ENCODE results near the gene EXD3. TPM values are rescaled to one million over a fixed set of nuclear protein-coding genes. Genes with fewer than 3 reads are reported as not detected.
"Not testable (repeated sequence)": the region's sequence is repeated elsewhere in the genome, so short reads cannot be mapped to it uniquely, and the experiment has no call there.

The EXD3 gene
- polyA plus RNA-seq, 3 donors from 2014 or later = 1.6 to 6.3 (median 4.3) TPM

DNA sequence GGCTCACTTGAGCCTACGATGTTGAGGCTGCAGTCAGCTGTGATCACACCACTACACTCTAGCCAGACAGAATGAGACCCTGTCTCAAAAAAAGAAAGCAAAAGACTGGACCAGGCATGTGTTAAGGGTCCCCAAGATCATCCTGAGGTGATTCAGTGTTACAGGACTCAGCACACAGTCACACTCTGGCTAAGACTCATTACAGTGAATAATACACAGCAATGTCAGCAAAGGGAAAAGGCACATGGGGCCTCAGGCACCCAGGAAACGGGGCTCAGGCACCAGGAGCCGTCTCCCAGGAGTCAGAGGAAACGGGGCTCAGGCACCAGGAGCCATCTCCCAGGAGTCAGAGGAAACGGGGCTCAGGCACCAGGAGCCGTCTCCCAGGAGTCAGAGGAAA, 81.7 kb downstream of the EXD3 start:
- no peaks in the 10 kb centered on the region for H3K4me1 Mint-ChIP-seq

DNA sequence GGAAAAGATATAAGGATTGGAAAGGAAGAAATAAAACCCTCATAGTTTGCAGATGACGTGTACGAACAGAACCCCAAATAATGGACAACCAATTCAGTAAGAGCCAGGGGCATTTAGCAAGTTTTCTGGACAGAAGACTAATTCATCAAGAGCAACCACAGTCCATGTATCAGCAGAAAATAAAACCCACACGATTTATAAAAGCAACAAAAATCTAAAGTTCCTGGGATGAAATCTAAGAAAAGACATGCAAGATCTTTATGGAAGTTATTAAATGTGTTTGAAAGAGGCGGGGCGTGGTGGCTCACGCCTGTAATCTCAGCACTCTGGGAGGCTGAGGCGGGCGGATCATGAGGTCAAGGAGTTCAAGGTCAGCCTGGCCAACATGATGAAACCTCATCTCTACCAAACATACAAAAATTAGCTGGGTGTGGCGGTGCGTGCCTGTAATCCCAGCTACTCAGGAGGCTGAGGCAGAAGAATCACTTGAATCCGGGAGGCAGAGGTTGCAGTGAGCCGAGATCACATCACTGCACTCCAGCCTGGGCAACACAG, 83.0 kb downstream of the EXD3 start:
- not testable (repeated sequence) for H3K4me1 Mint-ChIP-seq; H3K9me3 Mint-ChIP-seq; H3K27me3 Mint-ChIP-seq (ENCODE audit: low read depth in 3 of 3); DNase-seq; H3K4me3 Mint-ChIP-seq; H3K27ac Mint-ChIP-seq
- peaks cover 6 to 14% (median 8%) of the 10 kb centered on the region in 3 donors for H3K36me3 Mint-ChIP-seq

More for the DNA sequence above, 81.7 kb downstream of the EXD3 start:
- Mint-ChIP-seq H3K36me3 (peaks cover under 1 to 9% (median 8%) of the 10 kb centered on the region in 3 donors), H3K27ac (no peak overlapping the region), H3K27me3 (ENCODE audit: low read depth in 3 of 3) (peaks cover 0 to 4% (median 0%) of the 10 kb centered on the region in 3 donors), H3K4me3 (no peak overlapping the region), H3K9me3 (peaks cover 0 to 5% (median under 1%) of the 10 kb centered on the region in 6 donors)
- no peak for DNase-seq

- Mint-ChIP-seq H3K4me1 (no peaks in the 10 kb centered on the region), H3K36me3 (peaks cover 7 to 15% (median 8%) of the 10 kb centered on the region in 3 donors), H3K9me3 (peaks cover 0 to 5% (median under 1%) of the 10 kb centered on the region in 6 donors), H3K4me3 (no peak overlapping the region), H3K27ac (no peak overlapping the region), H3K27me3 (ENCODE audit: low read depth in 3 of 3) (peaks cover 2 to 4% (median 4%) of the 10 kb centered on the region in 3 donors)
- no peak for DNase-seq
These were observed 83.7 kb downstream of the EXD3 start for GRCh38 chr9:137339045-137339907.

DNA sequence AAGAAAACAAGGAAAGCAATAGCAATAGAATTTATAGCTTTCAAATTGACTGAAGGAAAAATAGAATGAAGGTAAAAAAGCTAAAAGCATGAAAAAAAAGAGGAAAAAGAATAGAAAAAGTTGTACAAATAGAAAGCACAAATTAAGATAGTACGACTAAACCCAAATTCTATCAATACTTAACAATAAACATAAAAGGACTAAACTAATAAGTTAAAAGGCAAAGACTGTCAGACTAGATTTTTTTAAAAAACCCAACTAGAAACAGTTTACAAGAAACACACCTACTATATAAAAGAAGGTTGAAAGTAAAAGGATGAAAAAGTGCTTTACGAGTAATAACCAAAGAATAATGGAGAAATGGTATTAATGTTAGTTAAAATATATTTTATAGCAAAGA, 86.2 kb downstream of the EXD3 start:
- Mint-ChIP-seq H3K36me3 (peaks cover 7 to 15% (median 8%) of the 10 kb centered on the region in 3 donors), H3K4me1 (no peaks in the 10 kb centered on the region), H3K27ac (no peak overlapping the region), H3K4me3 (no peak overlapping the region), H3K27me3 (ENCODE audit: low read depth in 3 of 3) (peaks cover 4 to 6% (median 4%) of the 10 kb centered on the region in 3 donors), H3K9me3 (peaks cover 0 to 5% (median under 1%) of the 10 kb centered on the region in 6 donors)
- no peak for DNase-seq

DNA sequence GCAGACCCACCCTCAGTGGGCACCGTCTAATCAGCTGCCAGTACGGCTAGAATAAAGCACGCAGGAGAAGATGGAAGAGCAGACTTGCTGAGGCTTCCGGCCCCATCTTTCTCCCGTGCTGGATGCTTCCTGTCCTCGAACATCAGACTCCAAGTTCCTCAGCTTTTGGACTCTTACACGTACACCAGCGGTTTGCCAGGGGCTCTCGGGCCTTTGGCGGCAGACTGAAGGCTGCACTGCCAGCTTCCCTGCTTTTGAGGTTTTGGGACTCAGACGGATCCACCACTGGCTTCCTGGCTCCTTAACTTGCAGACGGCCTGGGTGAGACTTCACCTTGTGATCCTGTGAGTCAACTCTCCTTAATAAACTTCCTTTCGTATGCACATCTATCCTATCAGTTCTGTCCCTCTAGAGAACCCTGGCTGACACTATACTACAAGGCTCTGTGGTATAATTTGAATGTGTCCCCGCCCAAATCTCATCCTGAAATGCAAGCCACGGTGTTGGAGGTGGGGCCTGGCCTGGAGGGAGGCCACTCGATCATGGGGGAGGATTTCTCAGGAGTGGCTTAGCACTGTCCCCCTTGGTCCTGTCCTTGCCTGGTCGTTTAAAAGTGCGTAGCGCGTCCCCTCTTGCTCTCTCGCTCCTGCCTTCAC, 89.8 kb downstream of the EXD3 start:
- no peak for DNase-seq
- H3K27me3 Mint-ChIP-seq (ENCODE audit: low read depth in 3 of 3) = peaks cover 3 to 6% (median 4%) of the 10 kb centered on the region in 3 donors
- peaks cover 0 to 5% (median under 1%) of the 10 kb centered on the region in 6 donors for H3K9me3 Mint-ChIP-seq
- no peak overlapping the region for H3K4me3 Mint-ChIP-seq
- no peak overlapping the region for H3K27ac Mint-ChIP-seq
- H3K4me1 Mint-ChIP-seq = peaks cover 0 to 2% of the 10 kb centered on the region in 2 donors
- peaks cover 7 to 15% (median 8%) of the 10 kb centered on the region in 3 donors for H3K36me3 Mint-ChIP-seq

DNA sequence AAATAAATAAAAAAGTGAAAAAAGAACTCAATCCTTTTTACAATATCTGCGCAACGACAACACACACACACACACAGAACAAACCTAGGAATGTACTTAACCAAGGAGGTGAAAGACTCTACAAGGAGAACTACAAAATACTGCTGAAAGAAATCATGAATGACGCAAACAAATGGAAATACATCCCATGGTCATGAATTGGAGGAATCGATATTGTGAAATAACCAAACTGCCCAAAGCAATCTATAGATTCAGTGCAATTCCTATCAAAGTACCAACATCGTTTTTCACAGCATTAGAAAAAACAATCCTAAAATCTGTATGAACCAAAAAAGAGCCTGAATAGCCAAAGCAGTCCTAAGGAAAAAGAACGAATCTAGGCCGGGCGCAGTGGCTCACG, 91.0 kb downstream of the EXD3 start:
- DNase-seq = no peak
- Mint-ChIP-seq H3K27ac (no peak overlapping the region), H3K36me3 (peaks cover 7 to 12% (median 8%) of the 10 kb centered on the region in 3 donors), H3K4me1 (peaks cover under 1 to 2% of the 10 kb centered on the region in 2 donors), H3K9me3 (peaks cover 0 to 9% (median 0%) of the 10 kb centered on the region in 6 donors), H3K27me3 (ENCODE audit: low read depth in 3 of 3) (peaks cover 4 to 7% (median 6%) of the 10 kb centered on the region in 3 donors), H3K4me3 (no peak overlapping the region)

DNA sequence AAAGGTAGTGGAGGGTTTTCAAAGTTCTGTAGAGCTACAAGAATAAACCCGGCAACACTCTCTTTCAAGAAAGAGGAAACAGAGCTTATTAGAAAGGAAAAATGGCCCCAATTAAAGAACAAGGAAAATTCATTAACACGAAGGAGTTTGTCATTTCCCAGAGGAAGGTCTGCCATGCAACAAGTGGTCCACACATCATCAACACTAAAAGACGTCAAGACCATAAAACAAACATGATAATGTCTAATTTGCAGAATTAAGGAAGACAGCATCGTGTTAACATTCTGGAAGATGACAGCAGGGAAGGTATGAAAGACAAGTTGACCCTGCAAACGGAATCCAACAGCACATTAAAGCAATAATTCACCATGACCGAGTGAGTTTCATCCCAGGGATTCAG, 92.3 kb downstream of the EXD3 start:
- H3K27me3 Mint-ChIP-seq (ENCODE audit: low read depth in 3 of 3) = peaks cover 3 to 8% (median 7%) of the 10 kb centered on the region in 3 donors
- no peak overlapping the region for H3K4me3 Mint-ChIP-seq
- peaks cover 9% of the 10 kb centered on the region in 2 donors for H3K4me1 Mint-ChIP-seq
- H3K9me3 Mint-ChIP-seq = peaks cover 0 to 6% (median 0%) of the 10 kb centered on the region in 6 donors
- no peak for DNase-seq
- peaks cover 3 to 5% (median 4%) of the 10 kb centered on the region in 3 donors for H3K36me3 Mint-ChIP-seq
- H3K27ac Mint-ChIP-seq = peak overlapping the region in 2 of 6 donors; percentile 8 to 72

GRCh38 chr9:137329590-137329989, 93.4 kb downstream of the EXD3 start:
- DNase-seq; H3K36me3 Mint-ChIP-seq; H3K27me3 Mint-ChIP-seq (ENCODE audit: low read depth in 3 of 3); H3K9me3 Mint-ChIP-seq; H3K4me3 Mint-ChIP-seq; H3K4me1 Mint-ChIP-seq: not testable (repeated sequence)
- peak overlapping the region in 2 of 6 donors; percentile 40 to 68 for H3K27ac Mint-ChIP-seq

DNA sequence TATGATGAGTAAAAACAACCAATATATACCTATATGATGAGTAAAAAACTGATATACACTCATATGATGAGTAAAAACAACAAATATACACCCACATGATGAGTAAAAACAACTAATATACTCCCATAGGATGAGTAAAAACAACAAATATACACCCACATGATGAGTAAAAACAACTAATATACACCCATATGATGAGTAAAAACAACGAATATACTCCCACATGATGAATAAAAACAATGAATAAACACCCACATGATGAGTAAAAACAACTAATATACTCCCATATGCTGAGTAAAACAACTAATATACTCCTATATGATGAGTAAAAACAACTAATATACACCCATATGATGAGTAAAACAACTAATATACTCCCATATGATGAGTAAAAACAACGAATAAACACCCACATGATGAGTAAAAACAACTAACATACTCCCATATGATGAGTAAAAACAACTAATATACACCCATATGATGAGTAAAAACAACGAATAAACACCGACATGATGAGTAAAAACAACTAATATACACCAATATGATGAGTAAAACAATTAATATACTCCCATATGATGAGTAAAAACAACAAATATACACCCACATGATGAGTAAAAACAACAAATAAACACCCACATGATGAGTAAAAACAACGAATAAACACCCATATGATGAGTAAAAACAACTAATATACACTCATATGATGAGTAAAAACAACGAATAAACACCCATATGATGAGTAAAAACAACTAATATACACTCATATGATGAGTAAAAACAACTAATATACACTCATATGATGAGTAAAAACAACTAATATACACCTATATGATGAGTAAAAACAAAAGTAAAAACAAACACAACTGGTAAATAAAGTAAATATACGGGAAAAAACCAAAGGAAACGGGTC, 95.1 kb downstream of the EXD3 start:
- not testable (repeated sequence) for H3K9me3 Mint-ChIP-seq; H3K27me3 Mint-ChIP-seq (ENCODE audit: low read depth in 3 of 3); H3K4me1 Mint-ChIP-seq; H3K36me3 Mint-ChIP-seq; DNase-seq; H3K4me3 Mint-ChIP-seq
- peak overlapping the region in 3 of 6 donors; percentile 22 to 53 (median 38) for H3K27ac Mint-ChIP-seq

DNA sequence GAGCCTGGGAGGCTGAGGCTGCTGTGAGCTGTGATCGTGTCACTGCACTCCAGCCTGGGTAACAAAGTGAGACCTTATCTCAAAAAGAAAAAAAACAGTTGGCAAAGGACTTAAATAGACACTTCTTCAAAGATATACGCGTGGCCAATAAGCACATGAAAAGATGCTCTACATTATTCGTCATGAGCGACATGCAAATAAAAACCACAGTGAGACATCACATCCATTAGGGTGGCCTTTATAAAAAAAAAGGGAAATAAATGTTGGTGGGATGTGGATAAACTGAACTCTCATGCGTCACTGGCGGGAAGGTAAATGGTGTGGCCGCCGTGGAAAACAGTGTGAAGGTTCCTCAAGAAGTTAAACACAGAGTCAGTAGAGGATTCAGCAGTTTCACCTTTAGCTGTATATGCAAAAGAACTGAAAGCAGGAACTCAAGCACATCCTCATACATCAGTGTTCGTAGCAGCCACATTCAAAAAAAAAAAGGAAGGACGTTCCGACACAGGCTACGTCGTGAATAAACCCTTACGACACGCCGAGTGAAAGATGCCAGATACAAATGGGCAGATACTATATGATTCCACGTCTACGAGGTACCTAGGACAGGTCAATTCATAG, 96.4 kb downstream of the EXD3 start:
- H3K4me3 Mint-ChIP-seq = peak overlapping the region; percentile 7 to 71 (median 55)
- peak overlapping the region in 4 of 6 donors; percentile 9 to 72 (median 39) for H3K27ac Mint-ChIP-seq
- H3K9me3 Mint-ChIP-seq = peaks cover 0 to 6% (median 0%) of the 10 kb centered on the region in 6 donors
- H3K36me3 Mint-ChIP-seq = peaks cover 0 to 8% (median 3%) of the 10 kb centered on the region in 3 donors
- H3K4me1 Mint-ChIP-seq = peaks cover 9 to 11% of the 10 kb centered on the region in 2 donors
- peak in 1 of 3 donors; percentile 14 for DNase-seq
- H3K27me3 Mint-ChIP-seq (ENCODE audit: low read depth in 3 of 3) = peaks cover 1 to 9% (median 4%) of the 10 kb centered on the region in 3 donors

GRCh38 chr9:137325799-137326198, 97.2 kb downstream of the EXD3 start:
- no peak for DNase-seq
- H3K9me3 Mint-ChIP-seq = peaks cover 0 to 6% (median 0%) of the 10 kb centered on the region in 6 donors
- peaks cover 1 to 9% (median 4%) of the 10 kb centered on the region in 3 donors for H3K27me3 Mint-ChIP-seq (ENCODE audit: low read depth in 3 of 3)
- peaks cover 0 to 8% (median 3%) of the 10 kb centered on the region in 3 donors for H3K36me3 Mint-ChIP-seq
- H3K4me3 Mint-ChIP-seq = no peak overlapping the region
- no peak overlapping the region for H3K27ac Mint-ChIP-seq
- H3K4me1 Mint-ChIP-seq = peaks cover 9 to 11% of the 10 kb centered on the region in 2 donors

DNA sequence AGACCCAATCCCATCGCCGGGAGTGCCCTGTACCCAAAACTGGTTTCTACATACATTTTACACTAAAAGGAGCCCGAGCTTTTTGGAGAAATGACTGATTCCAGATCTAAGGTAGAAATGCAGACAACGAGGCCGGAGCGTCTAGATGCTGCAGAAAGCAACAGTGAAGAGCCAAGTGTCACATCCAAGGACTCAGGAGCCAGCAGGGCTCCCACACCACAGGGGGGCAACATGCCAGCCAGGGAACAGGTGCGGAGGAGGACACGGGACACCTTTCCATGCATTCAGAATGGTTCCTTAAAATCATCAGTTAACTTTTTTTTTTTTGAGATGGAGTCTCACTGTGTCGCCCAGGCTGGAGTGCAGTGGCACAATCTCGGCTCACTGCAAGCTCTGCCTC, 97.8 kb downstream of the EXD3 start:
- Mint-ChIP-seq H3K4me1 (peaks cover 13 to 14% of the 10 kb centered on the region in 2 donors), H3K27me3 (ENCODE audit: low read depth in 3 of 3) (peaks cover 1 to 9% (median 4%) of the 10 kb centered on the region in 3 donors), H3K36me3 (peaks cover 0 to 8% (median 3%) of the 10 kb centered on the region in 3 donors), H3K9me3 (peaks cover 0 to 6% (median 0%) of the 10 kb centered on the region in 6 donors), H3K27ac (no peak overlapping the region), H3K4me3 (no peak overlapping the region)
- DNase-seq = no peak

Data from immature natural killer cell (primary cell).